Measurements from ENCODE around the gene IFNAR2.
"Not testable (repeated sequence)": the region's sequence is repeated elsewhere in the genome, so short reads cannot be mapped to it uniquely, and the experiment has no call there.

The IFNAR2 gene

GRCh38 chr21:33217138-33217520 is 12.6 kb upstream of the IFNAR2 start:
- DNase-seq (ENCODE audit: low spot score), result no peak
- no peak for TF ChIP-seq CTCF (IDR thresholded peaks at IDR 0.05; ENCODE audit: extremely low read depth, missing control alignments)

- no peak for TF ChIP-seq CTCF (IDR thresholded peaks at IDR 0.05; ENCODE audit: extremely low read depth, missing control alignments)
- DNase-seq (ENCODE audit: low spot score), result no peak
Observed at GRCh38 chr21:33219300-33219699, 10.4 kb upstream of the IFNAR2 start.

GRCh38 chr21:33219954-33220353 is 9.8 kb upstream of the IFNAR2 start:
- DNase-seq (ENCODE audit: low spot score), result no peak
- no peak for TF ChIP-seq CTCF (IDR thresholded peaks at IDR 0.05; ENCODE audit: extremely low read depth, missing control alignments)

GRCh38 chr21:33225376-33225775 is 4.4 kb upstream of the IFNAR2 start:
- not testable (repeated sequence) for DNase-seq (ENCODE audit: low spot score)

GRCh38 chr21:33228455-33228854 is 1.3 kb upstream of the IFNAR2 start:
- TF ChIP-seq CTCF (IDR thresholded peaks at IDR 0.05; ENCODE audit: extremely low read depth, missing control alignments), result no peak
- no peak for DNase-seq (ENCODE audit: low spot score)

GRCh38 chr21:33229099-33229783 is 497 bp upstream of the IFNAR2 start:
- no peak for TF ChIP-seq CTCF (IDR thresholded peaks at IDR 0.05; ENCODE audit: extremely low read depth, missing control alignments)
- no peak for DNase-seq (ENCODE audit: low spot score)

- DNase-seq (ENCODE audit: low spot score), result peak; percentile 72
- no peak for TF ChIP-seq CTCF (IDR thresholded peaks at IDR 0.05; ENCODE audit: extremely low read depth, missing control alignments)
Observed at GRCh38 chr21:33230545-33231324, 997 bp downstream of the IFNAR2 start.

All from GM20000 (cell line).